ENCODE results near the gene CCR3.

DNA sequence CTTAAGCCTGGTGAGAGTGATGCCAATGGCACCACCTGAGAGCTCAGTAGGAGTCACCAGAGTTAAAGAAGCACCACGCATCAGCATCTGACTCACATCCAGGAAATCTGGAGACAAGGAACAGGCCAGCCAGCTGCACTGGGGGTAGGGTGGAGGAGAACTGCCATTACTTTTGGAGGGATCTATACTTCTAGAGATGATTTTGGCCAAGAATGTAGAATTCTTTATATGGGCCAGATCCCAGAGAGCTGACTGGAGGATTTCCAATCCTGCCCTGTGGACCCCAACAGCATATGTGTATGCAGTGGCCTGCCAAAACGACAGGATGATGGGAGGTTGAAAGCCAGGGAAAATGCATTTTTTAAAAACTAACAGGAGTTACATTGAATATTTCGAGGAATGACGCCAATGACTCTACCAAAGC, 29.8 kb downstream of the CCR3 start:
- TF ChIP-seq POLR2A (IDR thresholded peaks at IDR 0.05): no peak
- TF ChIP-seq, protein P1, sequence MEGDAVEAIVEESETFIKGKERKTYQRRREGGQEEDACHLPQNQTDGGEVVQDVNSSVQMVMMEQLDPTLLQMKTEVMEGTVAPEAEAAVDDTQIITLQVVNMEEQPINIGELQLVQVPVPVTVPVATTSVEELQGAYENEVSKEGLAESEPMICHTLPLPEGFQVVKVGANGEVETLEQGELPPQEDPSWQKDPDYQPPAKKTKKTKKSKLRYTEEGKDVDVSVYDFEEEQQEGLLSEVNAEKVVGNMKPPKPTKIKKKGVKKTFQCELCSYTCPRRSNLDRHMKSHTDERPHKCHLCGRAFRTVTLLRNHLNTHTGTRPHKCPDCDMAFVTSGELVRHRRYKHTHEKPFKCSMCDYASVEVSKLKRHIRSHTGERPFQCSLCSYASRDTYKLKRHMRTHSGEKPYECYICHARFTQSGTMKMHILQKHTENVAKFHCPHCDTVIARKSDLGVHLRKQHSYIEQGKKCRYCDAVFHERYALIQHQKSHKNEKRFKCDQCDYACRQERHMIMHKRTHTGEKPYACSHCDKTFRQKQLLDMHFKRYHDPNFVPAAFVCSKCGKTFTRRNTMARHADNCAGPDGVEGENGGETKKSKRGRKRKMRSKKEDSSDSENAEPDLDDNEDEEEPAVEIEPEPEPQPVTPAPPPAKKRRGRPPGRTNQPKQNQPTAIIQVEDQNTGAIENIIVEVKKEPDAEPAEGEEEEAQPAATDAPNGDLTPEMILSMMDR (IDR thresholded peaks at IDR 0.05): no peak

Data from body of pancreas (tissue), 4 donors.